ENCODE results near the gene ADAMTS10. TPM values are rescaled to one million over a fixed set of nuclear protein-coding genes. Genes with fewer than 3 reads are reported as not detected.

The ADAMTS10 gene
- total RNA-seq, 1 experiment from 2014 or later: 26.5 TPM

- Histone ChIP-seq H2AFZ (ENCODE audit: low read length) (no peak overlapping the region), H3K9ac (ENCODE audit: extremely low read depth, insufficient read length, low read length) (no peak overlapping the region), H2AK5ac (ENCODE audit: insufficient read length, low read length) (no peak overlapping the region), H4K20me1 (ENCODE audit: control insufficient read depth, insufficient read depth, insufficient read length) (no peaks in the 10 kb centered on the region), H3K79me1 (ENCODE audit: insufficient read depth, low read depth, low read length, poor library complexity, severe bottlenecking) (no peaks in the 10 kb centered on the region), H3K14ac (ENCODE audit: insufficient read depth, low read length) (no peak overlapping the region), H3K79me2 (ENCODE audit: insufficient read depth, low read length) (no peaks in the 10 kb centered on the region), H4K8ac (replicated peaks; ENCODE audit: insufficient read length, low read depth, low read length) (no peak overlapping the region), H3K4ac (ENCODE audit: low read depth, low read length) (no peak overlapping the region), H2BK12ac (ENCODE audit: insufficient read length, low read depth, low read length) (no peak overlapping the region), H4K5ac (ENCODE audit: insufficient read length, low read depth, low read length) (no peak overlapping the region), H3K27me3 (ENCODE audit: insufficient read depth, low read length) (no peaks in the 10 kb centered on the region), H3T11ph (ENCODE audit: low read length) (no peak overlapping the region), H3K9me3 (ENCODE audit: control insufficient read depth, low read depth, low read length) (no peaks in the 10 kb centered on the region), H3K23ac (ENCODE audit: insufficient read length, low read depth, low read length) (no peak overlapping the region), H2BK20ac (ENCODE audit: low read depth, low read length, poor library complexity, severe bottlenecking) (no peak overlapping the region), H3K56ac (ENCODE audit: insufficient read length, low read depth, low read length) (no peak overlapping the region), H3K4me2 (ENCODE audit: insufficient read depth, insufficient read length, low read length) (no peak overlapping the region), H3K27ac (ENCODE audit: insufficient read length, low read depth, low read length) (no peak overlapping the region), H2BK5ac (ENCODE audit: insufficient read length, low read length) (no peak overlapping the region), H2BK120ac (ENCODE audit: low read depth, low read length, poor library complexity, severe bottlenecking) (no peak overlapping the region), H3K23me2 (ENCODE audit: insufficient read length, low read depth, low read length, poor library complexity, severe bottlenecking) (no peaks in the 10 kb centered on the region), H3K18ac (ENCODE audit: insufficient read length, low read depth, low read length) (no peak overlapping the region), H3K4me1 (ENCODE audit: insufficient read depth, low read length) (no peaks in the 10 kb centered on the region), H2BK15ac (ENCODE audit: low read depth, low read length) (no peak overlapping the region), H4K91ac (ENCODE audit: insufficient read length, low read depth, low read length) (no peak overlapping the region)
- H3K9me3 Mint-ChIP-seq: no peaks in the 10 kb centered on the region
- peaks cover 15 to 25% (median 22%) of the 10 kb centered on the region in 3 experiments; a peak in 6 of 7 replicates for H3K36me3 Mint-ChIP-seq (ENCODE audit: insufficient read depth in 1 of 3, low read depth in 3 of 3)
- DNase-seq: no peak
- no peak for TF ChIP-seq CTCF (conservative IDR thresholded peaks at IDR 0.05)
- H3K4me1 Mint-ChIP-seq: peaks cover 4 to 12% of the 10 kb centered on the region in 2 experiments
- no peak overlapping the region for H3K4me3 Mint-ChIP-seq
- H3K27ac Mint-ChIP-seq: no peak overlapping the region
- no CpG with 5 or more reads among the region's 15 CpGs for WGBS (ENCODE audit: extremely low coverage, insufficient read length, low lambda C conversion rate)
- H3K27me3 Mint-ChIP-seq (ENCODE audit: low read depth): peaks cover 14% of the 10 kb centered on the region
These were observed 60.4 kb downstream of the ADAMTS10 start for GRCh38 chr19:8550070-8550469.

Data from H9 (cell line).